Activated CD8-positive, alpha-beta T cell treated with anti-CD3 and anti-CD28 coated beads for 36 hours (primary cell): ENCODE measurements around the gene TRAPPC8. TPM values are rescaled to one million over a fixed set of nuclear protein-coding genes. Genes with fewer than 3 reads are reported as not detected.
"Not testable (repeated sequence)": the region's sequence is repeated elsewhere in the genome, so short reads cannot be mapped to it uniquely, and the experiment has no call there.

Experiments used
- ATAC-seq: fragments of 200-7000 bp; cut with Tn5 transposase; one replicate; pipeline ENCODE4 v1.10.0; 2021; ENCODE audit warnings: mild to moderate bottlenecking, moderate library complexity
- CTCF ChIA-PET: fragments of 350-600 bp; sonication (Branson Sonifier 250); formaldehyde crosslinking; loops from one replicate; lab custom pipeline; 2021; ENCODE audit warnings: antibody characterized with exemption; lab: Charles Lee
- POLR2A ChIA-PET: fragments of 350-600 bp; sonication (Branson Sonifier 250); formaldehyde crosslinking; loops from one replicate; lab custom pipeline; 2021; ENCODE audit warnings: antibody characterized with exemption; lab: Charles Lee
- DNase-seq: peaks from one replicate; pipeline ENCODE4 v3.0.0-alpha.2; 2020
- H3K27ac Mint-ChIP-seq: one replicate; pipeline ENCODE4 v1.8.0; 2021; ENCODE audit warnings: mild to moderate bottlenecking, mixed read lengths
- H3K27me3 Mint-ChIP-seq: one replicate; pipeline ENCODE4 v1.8.0; 2021; ENCODE audit warnings: mixed read lengths
- H3K36me3 Mint-ChIP-seq: one replicate; pipeline ENCODE4 v1.8.0; 2021; ENCODE audit warnings: low read depth, mixed read lengths
- H3K4me1 Mint-ChIP-seq: one replicate; pipeline ENCODE4 v1.8.0; 2021; ENCODE audit warnings: low read depth, mixed read lengths
- H3K4me3 Mint-ChIP-seq: one replicate; pipeline ENCODE4 v1.8.0; 2021; ENCODE audit warnings: mild to moderate bottlenecking, moderate library complexity, mixed read lengths
- H3K9me3 Mint-ChIP-seq: one replicate; pipeline ENCODE4 v1.8.0; 2021; ENCODE audit warnings: mixed read lengths
- intact Hi-C: fragments of 100-400 bp; cut with micrococcal nuclease; formaldehyde crosslinking; loops from one replicate; pipeline ENCODE4 v1.10.0; 2022
- total RNA-seq, 2 experiments: library from RNA; stranded (reverse); gene quantifications; one replicate each; pipeline ENCODE4 v1.2.3, GENCODE V29; 2021
- TF ChIP-seq, protein P1 (sequence below): fragments of 200-600 bp; IDR thresholded peaks from one replicate; pipeline ENCODE4 v1.8.0; 2022; ENCODE audit warnings: antibody characterized with exemption, mild to moderate bottlenecking

The TRAPPC8 gene
- total RNA-seq, 2 experiments from 2014 or later, result 26.1 to 29.6 TPM

DNA sequence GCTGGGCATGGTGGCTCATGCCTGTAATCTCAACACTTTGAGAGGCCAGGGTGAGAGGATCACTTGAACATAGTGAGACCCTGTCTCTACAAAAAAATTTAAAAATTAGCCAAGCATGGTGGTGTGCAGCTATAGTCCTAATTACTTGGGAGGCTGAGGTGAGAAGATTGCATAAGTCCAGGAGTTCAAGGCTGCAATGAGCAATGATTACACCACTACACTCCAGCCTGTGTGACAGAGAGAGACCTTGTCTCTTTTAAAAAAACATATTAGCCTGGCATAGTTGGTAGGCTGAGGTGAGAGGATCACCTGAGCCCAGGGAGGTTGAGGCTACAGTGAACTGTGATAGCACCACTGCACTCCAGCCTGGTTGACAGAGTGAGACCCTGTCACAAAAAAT, 13.7 kb downstream of the TRAPPC8 start:
- Mint-ChIP-seq H3K4me3 (no peak overlapping the region), H3K36me3 (peaks cover 23% of the 10 kb centered on the region), H3K4me1 (peaks cover 12% of the 10 kb centered on the region), H3K9me3 (no peaks in the 10 kb centered on the region), H3K27me3 (no peaks in the 10 kb centered on the region), H3K27ac (no peak overlapping the region)
- intact Hi-C loops, result no loop called here
- TF ChIP-seq, protein P1, sequence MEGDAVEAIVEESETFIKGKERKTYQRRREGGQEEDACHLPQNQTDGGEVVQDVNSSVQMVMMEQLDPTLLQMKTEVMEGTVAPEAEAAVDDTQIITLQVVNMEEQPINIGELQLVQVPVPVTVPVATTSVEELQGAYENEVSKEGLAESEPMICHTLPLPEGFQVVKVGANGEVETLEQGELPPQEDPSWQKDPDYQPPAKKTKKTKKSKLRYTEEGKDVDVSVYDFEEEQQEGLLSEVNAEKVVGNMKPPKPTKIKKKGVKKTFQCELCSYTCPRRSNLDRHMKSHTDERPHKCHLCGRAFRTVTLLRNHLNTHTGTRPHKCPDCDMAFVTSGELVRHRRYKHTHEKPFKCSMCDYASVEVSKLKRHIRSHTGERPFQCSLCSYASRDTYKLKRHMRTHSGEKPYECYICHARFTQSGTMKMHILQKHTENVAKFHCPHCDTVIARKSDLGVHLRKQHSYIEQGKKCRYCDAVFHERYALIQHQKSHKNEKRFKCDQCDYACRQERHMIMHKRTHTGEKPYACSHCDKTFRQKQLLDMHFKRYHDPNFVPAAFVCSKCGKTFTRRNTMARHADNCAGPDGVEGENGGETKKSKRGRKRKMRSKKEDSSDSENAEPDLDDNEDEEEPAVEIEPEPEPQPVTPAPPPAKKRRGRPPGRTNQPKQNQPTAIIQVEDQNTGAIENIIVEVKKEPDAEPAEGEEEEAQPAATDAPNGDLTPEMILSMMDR, result no peak
- DNase-seq (no peak), ATAC-seq (no peak)
- POLR2A ChIA-PET, result no interaction called here
- CTCF ChIA-PET, result no interaction called here

DNA sequence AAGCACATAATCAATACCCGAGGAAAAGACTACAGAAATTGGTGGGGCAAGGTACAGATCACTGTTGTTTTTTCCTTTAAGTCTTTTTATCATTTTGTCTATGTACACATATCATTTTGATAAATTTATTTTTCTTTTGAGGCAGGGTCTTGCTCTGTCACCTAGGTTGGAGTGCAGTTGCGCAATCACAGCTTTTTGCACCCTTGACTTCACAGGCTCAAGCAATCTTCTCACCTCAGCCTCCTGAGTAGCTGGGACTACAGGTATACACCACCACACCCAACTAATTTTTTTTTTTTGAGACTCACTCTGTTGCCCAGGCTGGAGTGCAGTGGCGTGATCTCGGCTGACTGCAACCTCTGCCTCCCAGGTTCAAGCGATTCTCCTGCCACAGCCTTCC, 15.9 kb downstream of the TRAPPC8 start:
- H3K9me3 Mint-ChIP-seq, ATAC-seq, H3K27ac Mint-ChIP-seq, H3K4me3 Mint-ChIP-seq, intact Hi-C loops, CTCF ChIA-PET, H3K4me1 Mint-ChIP-seq, DNase-seq, H3K27me3 Mint-ChIP-seq, POLR2A ChIA-PET: not testable (repeated sequence)
- peaks cover 23% of the 10 kb centered on the region for H3K36me3 Mint-ChIP-seq

DNA sequence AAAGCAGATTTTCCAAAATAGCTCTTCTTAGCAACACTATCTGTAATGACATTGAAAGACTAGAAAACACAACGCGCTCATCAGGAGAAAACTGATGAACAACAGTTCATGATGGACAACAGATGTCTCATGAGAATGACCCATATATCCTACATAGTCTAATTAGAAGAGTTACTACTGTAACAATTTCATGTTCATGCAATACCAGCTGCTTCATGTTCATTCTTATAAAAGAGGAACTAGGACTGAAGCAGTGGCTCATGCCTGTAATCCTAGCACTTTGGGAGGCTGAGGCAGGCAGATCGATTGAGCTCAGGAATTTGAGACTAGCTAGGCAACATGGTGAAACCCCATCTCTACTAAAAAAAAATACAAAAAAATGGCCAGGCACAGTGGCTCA, 22.7 kb downstream of the TRAPPC8 start:
- H3K27me3 Mint-ChIP-seq, result no peaks in the 10 kb centered on the region
- peaks cover 10% of the 10 kb centered on the region for H3K36me3 Mint-ChIP-seq
- ChIA-PET POLR2A (interaction anchor here (1.1 kb wide), 1 partner anchor 21 kb away, joined by 4 read pairs; no protein-coding TSS in a partner anchor), CTCF (interaction anchor here (1.0 kb wide), 1 partner anchor 14 kb away, joined by 3 read pairs; no protein-coding TSS in a partner anchor)
- H3K4me1 Mint-ChIP-seq, result peaks cover 6% of the 10 kb centered on the region
- no peak overlapping the region for H3K4me3 Mint-ChIP-seq
- TF ChIP-seq, protein P1, result no peak
- H3K27ac Mint-ChIP-seq, result no peak overlapping the region
- DNase-seq (no peak), ATAC-seq (no peak)
- intact Hi-C loops, result no loop called here
- no peaks in the 10 kb centered on the region for H3K9me3 Mint-ChIP-seq

DNA sequence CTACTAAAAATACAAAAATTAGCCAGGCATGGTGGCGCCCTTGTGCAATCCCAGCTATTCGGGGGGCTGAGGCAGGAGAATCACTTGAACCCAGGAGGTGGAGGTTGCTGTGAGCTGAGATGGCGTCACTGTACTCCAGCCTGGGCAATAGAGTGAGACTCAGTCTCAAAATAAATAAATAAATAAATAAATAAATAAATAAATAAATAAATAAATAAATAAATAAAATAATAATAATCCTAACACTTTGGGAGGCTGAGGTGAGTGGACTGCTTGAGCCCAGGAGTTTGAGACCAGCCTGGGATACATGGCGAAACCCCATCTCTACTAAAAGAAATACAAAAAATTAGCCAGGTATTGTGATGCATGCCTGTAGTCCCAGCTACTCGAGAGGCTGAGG, 23.6 kb downstream of the TRAPPC8 start:
- H3K27ac Mint-ChIP-seq, H3K36me3 Mint-ChIP-seq, H3K27me3 Mint-ChIP-seq, H3K9me3 Mint-ChIP-seq, DNase-seq, intact Hi-C loops, POLR2A ChIA-PET, CTCF ChIA-PET, H3K4me3 Mint-ChIP-seq, ATAC-seq, H3K4me1 Mint-ChIP-seq: not testable (repeated sequence)

DNA sequence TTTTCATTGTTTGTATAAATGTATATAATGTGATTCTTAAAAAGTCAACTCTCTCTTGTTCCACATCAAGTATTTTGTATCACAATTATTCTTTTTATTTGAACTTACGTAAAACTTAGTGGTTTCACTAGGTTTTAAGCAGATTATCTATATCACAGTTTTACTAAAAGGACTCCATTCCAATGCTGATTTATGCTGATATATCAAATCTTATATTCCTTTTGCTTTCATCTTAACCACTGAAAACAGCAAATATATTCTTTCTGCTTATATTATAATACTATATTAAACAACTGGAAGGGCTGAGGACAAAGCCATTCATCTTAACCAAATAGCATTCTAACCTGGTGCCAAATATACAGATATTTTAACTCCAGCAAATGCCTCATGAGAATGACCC, 24.2 kb downstream of the TRAPPC8 start:
- TF ChIP-seq, protein P1, result no peak
- H3K36me3 Mint-ChIP-seq, result peaks cover 7% of the 10 kb centered on the region
- POLR2A ChIA-PET, result no interaction called here
- intact Hi-C loops, result no loop called here
- H3K4me1 Mint-ChIP-seq, result peaks cover 2% of the 10 kb centered on the region
- no peak overlapping the region for H3K27ac Mint-ChIP-seq
- CTCF ChIA-PET, result no interaction called here
- no peak overlapping the region for H3K4me3 Mint-ChIP-seq
- DNase-seq (no peak), ATAC-seq (no peak)
- no peaks in the 10 kb centered on the region for H3K27me3 Mint-ChIP-seq
- H3K9me3 Mint-ChIP-seq, result no peaks in the 10 kb centered on the region

DNA sequence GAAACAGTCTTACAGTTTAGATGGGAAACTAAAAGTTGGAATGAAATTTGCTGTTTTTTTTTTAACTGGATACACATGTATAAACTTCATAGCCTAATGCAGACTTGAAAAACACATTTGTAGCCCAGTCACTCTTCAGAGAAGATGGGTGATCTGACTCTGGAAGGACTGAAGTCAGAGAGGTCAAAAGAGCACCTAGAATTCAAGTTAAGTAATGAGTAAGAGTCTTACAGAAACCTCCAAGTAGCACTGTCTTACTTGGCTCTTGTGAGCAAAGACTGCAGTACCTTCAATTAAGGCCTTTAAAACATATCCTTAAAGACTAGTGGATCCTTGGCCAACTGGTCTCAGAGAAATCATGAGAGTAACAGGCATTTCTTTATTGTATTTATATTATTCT, 41.9 kb downstream of the TRAPPC8 start:
- ChIA-PET CTCF (no interaction called here), POLR2A (no interaction called here)
- ATAC-seq (no peak), DNase-seq (no peak)
- Mint-ChIP-seq H3K4me1 (no peaks in the 10 kb centered on the region), H3K27me3 (no peaks in the 10 kb centered on the region), H3K36me3 (peaks cover 18% of the 10 kb centered on the region), H3K9me3 (no peaks in the 10 kb centered on the region), H3K4me3 (no peak overlapping the region), H3K27ac (no peak overlapping the region)
- TF ChIP-seq, protein P1, result no peak
- intact Hi-C loops, result no loop called here

DNA sequence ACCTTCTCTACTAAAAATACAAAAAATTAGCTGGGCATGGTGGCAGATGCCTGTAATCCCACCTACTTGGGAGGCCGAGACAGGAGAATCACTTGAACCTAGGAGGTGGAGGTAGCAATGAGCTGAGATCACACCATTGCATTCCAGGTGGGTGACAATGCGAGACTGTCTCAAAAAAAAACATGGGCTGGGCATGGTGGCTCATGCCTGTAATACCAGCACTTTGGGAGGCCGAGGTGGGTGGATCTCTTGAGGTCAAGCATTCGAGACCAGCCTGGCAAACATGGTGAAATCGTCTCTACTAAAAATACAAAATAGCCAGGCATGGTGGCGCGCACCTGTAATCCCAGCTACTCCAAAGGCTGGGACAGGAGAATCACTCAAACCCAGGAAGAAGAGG, 43.2 kb downstream of the TRAPPC8 start:
- DNase-seq, H3K4me3 Mint-ChIP-seq, H3K27ac Mint-ChIP-seq, H3K27me3 Mint-ChIP-seq, intact Hi-C loops, ATAC-seq, CTCF ChIA-PET, H3K4me1 Mint-ChIP-seq, POLR2A ChIA-PET, H3K9me3 Mint-ChIP-seq: not testable (repeated sequence)
- peaks cover 21% of the 10 kb centered on the region for H3K36me3 Mint-ChIP-seq
